Pancreas (tissue), 10 donors: ENCODE measurements around the gene CORO1C. TPM values are rescaled to one million over a fixed set of nuclear protein-coding genes. Genes with fewer than 3 reads are reported as not detected.

Source experiments
- ATAC-seq, 4 donors: fragments of 200-7000 bp; cut with Tn5 transposase; one replicate each; pipeline versions ENCODE4 v1.8.0 to v1.9.1; 2020; ENCODE audit warnings: mild to moderate bottlenecking in 4 of 4, moderate library complexity in 4 of 4
- DNase-seq, 6 donors: peaks; one replicate each; pipeline ENCODE4 v3.0.0-alpha.2; 2020
- FAIRE-seq: peaks from 2 replicates; lab custom pipeline; 2012; peaks lifted over from hg19 to GRCh38; lab: Jason Lieb, UNC
- H3K27ac ChIP-seq, 4 donors: fragments of 200-600 bp; sonication (generic); 1 replicate in 3 of 4; 2 replicates in 1 of 4; pipeline versions ENCODE4 v1.5.0 to v1.8.0; 2020
- H3K27me3 ChIP-seq, 4 donors: fragments of 200-600 bp; one replicate each; pipeline ENCODE4 v1.8.0; 2021
- H3K36me3 ChIP-seq, 3 donors: fragments of 200-600 bp; sonication (generic) in 1 of 3; one replicate each; pipeline versions ENCODE4 v1.5.0 to v1.8.0; 2020 to 2021
- H3K4me1 ChIP-seq, 3 donors: fragments of 200-600 bp; one replicate each; pipeline ENCODE4 v1.8.0; 2021
- H3K4me3 ChIP-seq, 4 donors: fragments of 200-600 bp; sonication (generic) in 2 of 4; one replicate each; pipeline versions ENCODE4 v1.5.0 to v1.8.0; 2020 to 2021
- H3K9me3 ChIP-seq, 4 donors: fragments of 200-600 bp; one replicate each; pipeline ENCODE4 v1.8.0; 2021
- CTCF ChIP-seq, 4 donors: fragments of 200-600 bp; sonication (generic) in 3 of 4; IDR thresholded peaks; one replicate each; pipeline versions ENCODE4 v1.5.0 to v1.8.0; 2021; ENCODE audit warnings: antibody characterized with exemption in 4 of 4
- WGBS, 2 donors: extraction: QIAGEN DNeasy Blood & Tissue Kit; methylation state at CpG; one replicate each; pipeline ENCODE4 v1.1.7; 2013; 5-methylcytosine and 5-hydroxymethylcytosine counted together
- intact Hi-C, 3 donors: fragments of 100-400 bp; cut with DNase I; formaldehyde crosslinking; loops; one replicate each; pipeline versions ENCODE4 v1.11.1 to v1.14.2; 2022
- polyA plus RNA-seq, 2 donors: library from polyadenylated mRNA; stranded (reverse); fragments of 200-250 nt; gene quantifications; one replicate each; pipeline ENCODE4 v1.2.3, GENCODE V29; 2013
- total RNA-seq, 6 donors: library from RNA; stranded (reverse); fragmentation: NEBNext Ultra II Directional in 4 of 6; extraction: Animal tissue kit (Norgen Biotek cat#: 25700) in 4 of 6; gene quantifications; one replicate each; pipeline versions ENCODE4 v1.2.1 to v1.2.4, GENCODE V29; 2021 to 2023
- donor health status: healthy with polysubstance abuse.
- donor health status: DM: no; HTN: no; CAD: no; lungs with moderate emphysema.
- donor health status: DM: no; HTN: no; CAD: no.
- donor health status: control.
- donor health status: control.
- donor health status: Bipolar disorder and iron deficiency.
- donor health status: DM: yes; HTN: yes; CAD: no.
- donor health status: DM: no; HTN: no; CAD: no.
- donor health status: DM: no; HTN: no; CAD: no.
- donor health status: DM: yes; HTN: yes; CAD: no.

CORO1C gene
- total and polyA plus RNA-seq, 8 donors = 9.9 to 62.3 (median 15.4) TPM

DNA sequence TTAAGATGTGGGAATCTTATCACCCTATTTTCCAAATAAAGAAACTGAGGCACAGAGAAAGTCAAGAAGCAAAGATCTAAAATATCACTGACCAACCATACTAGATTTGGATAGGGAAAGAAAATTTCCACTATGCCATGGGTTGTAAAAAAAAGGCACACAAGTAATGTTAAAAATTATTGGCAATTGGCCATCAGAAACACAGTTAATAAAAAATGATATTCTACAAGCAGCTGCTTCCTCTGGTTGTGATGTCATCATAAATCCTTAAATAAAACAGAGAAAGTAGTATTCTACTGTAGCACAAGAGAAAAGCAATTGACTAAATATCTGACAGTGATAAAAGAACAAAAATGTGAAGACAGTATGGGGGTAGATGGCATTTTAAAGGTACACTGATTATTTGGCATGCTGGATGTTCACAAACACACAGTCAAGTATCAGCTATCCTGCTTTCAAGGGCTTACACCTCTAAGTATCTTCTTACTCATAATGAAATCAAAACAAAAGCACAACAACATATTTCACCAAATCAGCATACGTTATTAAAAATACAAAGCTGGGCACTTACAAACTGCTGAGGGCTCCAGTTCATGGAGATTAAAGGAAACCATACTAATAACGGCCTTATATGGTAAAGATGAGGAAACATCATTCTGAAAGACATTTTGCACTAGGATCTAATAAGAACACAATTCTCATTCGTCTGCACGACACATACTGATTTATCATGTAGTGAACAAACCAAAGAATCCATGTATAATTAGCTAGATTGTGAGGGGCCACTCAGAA, 45.7 kb downstream of the CORO1C start:
- H3K9me3 ChIP-seq = no peaks in the 10 kb centered on the region
- no peak for DNase-seq
- no peak overlapping the region for H3K4me3 ChIP-seq
- no peak for ATAC-seq
- intact Hi-C loops = no loop called here
- no peak for TF ChIP-seq CTCF (IDR thresholded peaks at IDR 0.05)
- 79 to 85% methylated on average over 4 of the region's 4 CpGs for WGBS, 2 donors
- H3K36me3 ChIP-seq = no peaks in the 10 kb centered on the region
- FAIRE-seq = no peak
- H3K27ac ChIP-seq = no peak overlapping the region
- peaks cover 11 to 21% (median 16%) of the 10 kb centered on the region in 3 donors for H3K4me1 ChIP-seq
- no peaks in the 10 kb centered on the region for H3K27me3 ChIP-seq

DNA sequence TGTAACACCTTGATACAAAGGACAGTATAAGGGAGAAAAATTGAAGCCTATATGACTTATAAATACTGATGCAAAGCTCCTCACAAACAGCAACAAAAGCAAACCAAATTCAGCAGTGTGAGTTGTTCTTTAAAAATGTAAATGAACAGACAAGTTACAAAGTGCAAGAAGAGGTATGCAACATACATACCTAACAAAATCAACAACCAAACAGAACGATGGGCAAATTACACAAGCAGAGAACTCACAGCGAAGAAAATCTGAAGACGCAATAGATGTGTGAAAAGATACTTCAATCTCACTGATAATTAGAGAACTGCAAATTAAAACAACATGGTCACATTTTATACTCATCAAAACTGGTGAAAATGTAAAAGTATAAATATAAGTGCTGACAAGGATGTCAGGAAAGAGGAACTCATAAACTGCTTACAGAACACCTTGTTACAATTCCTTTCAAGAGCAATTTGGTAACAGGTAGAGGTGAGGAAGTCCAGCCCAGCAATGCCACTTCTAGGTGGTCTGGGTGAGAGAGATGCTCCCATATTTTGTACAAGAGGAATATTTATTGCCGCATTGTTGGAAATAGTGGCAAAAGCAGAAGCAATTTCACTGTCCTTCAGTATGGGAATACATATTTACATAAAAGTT, 47.3 kb downstream of the CORO1C start:
- Histone ChIP-seq H3K4me3 (no peak overlapping the region), H3K9me3 (no peaks in the 10 kb centered on the region), H3K36me3 (no peaks in the 10 kb centered on the region), H3K27ac (no peak overlapping the region), H3K4me1 (peaks cover 4 to 6% (median 5%) of the 10 kb centered on the region in 3 donors), H3K27me3 (no peaks in the 10 kb centered on the region)
- intact Hi-C loops = no loop called here
- no peak for TF ChIP-seq CTCF (IDR thresholded peaks at IDR 0.05)
- no peak for ATAC-seq
- no peak for FAIRE-seq
- WGBS, 2 donors = 90 to 93% methylated on average over 4 of the region's 4 CpGs
- no peak for DNase-seq

DNA sequence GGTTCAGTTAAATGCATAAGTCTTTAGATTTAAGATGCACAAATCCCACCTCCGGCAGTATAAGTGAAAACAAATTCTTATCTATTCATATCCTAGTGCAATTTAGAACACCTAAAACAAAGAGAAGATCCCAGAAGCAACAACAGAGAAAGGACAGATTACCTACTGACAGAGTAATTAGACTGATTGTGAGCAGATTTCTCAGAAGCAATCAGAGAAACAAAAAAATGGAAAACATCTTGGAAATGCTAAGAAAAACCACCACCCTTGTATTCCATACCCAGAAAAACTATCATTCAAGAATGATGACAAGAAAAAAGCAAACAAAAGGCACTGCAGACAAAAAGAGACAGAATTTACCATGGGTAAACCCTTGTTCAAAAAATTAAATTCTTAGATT, 50.0 kb downstream of the CORO1C start:
- Histone ChIP-seq H3K27ac (no peak overlapping the region), H3K36me3 (no peaks in the 10 kb centered on the region), H3K4me1 (peaks cover 1 to 8% (median 5%) of the 10 kb centered on the region in 3 donors), H3K27me3 (no peaks in the 10 kb centered on the region), H3K9me3 (no peaks in the 10 kb centered on the region), H3K4me3 (no peak overlapping the region)
- ATAC-seq (no peak), DNase-seq (no peak), FAIRE-seq (no peak)
- 88 to 97% methylated on average over 1 of the region's 1 CpG for WGBS, 2 donors
- intact Hi-C loops = no loop called here
- TF ChIP-seq CTCF (IDR thresholded peaks at IDR 0.05) = no peak

- TF ChIP-seq CTCF (IDR thresholded peaks at IDR 0.05) = no peak
- intact Hi-C loops = no loop called here
- Histone ChIP-seq H3K4me3 (no peak overlapping the region), H3K27me3 (no peaks in the 10 kb centered on the region), H3K27ac (no peak overlapping the region), H3K36me3 (no peaks in the 10 kb centered on the region), H3K4me1 (peaks cover 0 to 10% (median 8%) of the 10 kb centered on the region in 3 donors), H3K9me3 (no peaks in the 10 kb centered on the region)
- 91 to 100% methylated on average over 1 of the region's 1 CpG for WGBS, 2 donors
- DNase-seq (no peak), ATAC-seq (no peak), FAIRE-seq (no peak)
These were observed 52.1 kb downstream of the CORO1C start for GRCh38 chr12:108679106-108679681.
